ENCODE measurements around the gene TTC7B. TPM values are rescaled to one million over a fixed set of nuclear protein-coding genes. Genes with fewer than 3 reads are reported as not detected.

The TTC7B gene
- total RNA-seq, 1 experiment from 2014 or later, result 70.6 TPM

DNA sequence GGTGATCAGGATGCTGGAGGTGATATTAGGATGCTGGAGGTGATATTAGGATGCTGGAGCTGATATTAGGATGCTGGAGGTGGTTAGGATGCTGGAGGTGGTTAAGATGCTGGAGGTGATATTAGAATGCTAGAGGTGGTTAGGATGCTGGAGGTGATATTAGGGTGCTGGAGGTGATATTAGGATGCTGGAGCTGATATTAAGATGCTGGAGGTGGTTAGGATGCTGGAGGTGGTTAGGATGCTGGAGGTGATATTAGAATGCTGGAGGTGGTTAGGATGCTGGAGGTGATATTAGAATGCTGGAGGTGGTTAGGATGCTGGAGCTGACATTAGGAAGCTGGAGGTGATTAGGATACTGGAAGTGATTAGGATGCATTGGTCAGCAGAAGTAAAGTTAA lies 318.0 kb downstream of the TTC7B start:
- H3K36me3 ChIP-seq (ENCODE audit: control insufficient read depth in 1 of 2, insufficient read depth in 2 of 2, low read length in 2 of 2), result no peaks in the 10 kb centered on the region
- H2AFZ ChIP-seq (ENCODE audit: low read depth, low read length, poor library complexity, severe bottlenecking), result no peak overlapping the region
- ChIA-PET RAD21 (ENCODE audit: low non-redundant PET in 1 of 2, low total read pairs in 2 of 2, uncharacterized antibody in 2 of 2, unreplicated experiment in 2 of 2) (interaction anchor here in 1 of 2 experiments (0.7 kb wide), 1 partner anchor 98 kb away, joined by 3 read pairs; no protein-coding TSS in a partner anchor), POLR2A (no interaction called here), CTCF (no interaction called here)
- no TSS peak for BruUV-seq (replicated peaks)
- no peak for TF ChIP-seq EZH2phosphoT487 (IDR thresholded peaks at IDR 0.05; ENCODE audit: borderline replicate concordance)
- H3K79me2 ChIP-seq (ENCODE audit: insufficient read depth, low read length), result no peaks in the 10 kb centered on the region
- DNase-seq (ENCODE audit: low read depth, low spot score) (no peak), ATAC-seq (no peak)
- H3K27me3 ChIP-seq (ENCODE audit: insufficient read depth, low read length), result no peaks in the 10 kb centered on the region
- no peaks in the 10 kb centered on the region for H3K9me2 ChIP-seq (ENCODE audit: insufficient read depth)
- no peak overlapping the region for H3K4me3 ChIP-seq (replicated peaks in 1 of 2; ENCODE audit: low read depth in 1 of 2, low read length in 2 of 2)
- no peaks in the 10 kb centered on the region for H3K9me3 ChIP-seq (ENCODE audit: control insufficient read depth in 1 of 2, insufficient read depth in 1 of 2, low read depth in 1 of 2, low read length in 2 of 2)
- H3K9ac ChIP-seq (ENCODE audit: low read length), result no peak overlapping the region
- H3K4me1 ChIP-seq (ENCODE audit: control insufficient read depth in 1 of 2, insufficient read depth in 2 of 2, low read length in 2 of 2), result peaks cover 0 to 4% of the 10 kb centered on the region in 2 experiments; a peak in 1 of 4 replicates
- intact Hi-C loops (cut with micrococcal nuclease), result no loop called here
- H4K20me1 ChIP-seq (ENCODE audit: insufficient read depth), result no peaks in the 10 kb centered on the region
- H3K27ac ChIP-seq (ENCODE audit: low read depth, low read length), result no peak overlapping the region
- H3K4me2 ChIP-seq (ENCODE audit: low read length), result no peak overlapping the region

DNA sequence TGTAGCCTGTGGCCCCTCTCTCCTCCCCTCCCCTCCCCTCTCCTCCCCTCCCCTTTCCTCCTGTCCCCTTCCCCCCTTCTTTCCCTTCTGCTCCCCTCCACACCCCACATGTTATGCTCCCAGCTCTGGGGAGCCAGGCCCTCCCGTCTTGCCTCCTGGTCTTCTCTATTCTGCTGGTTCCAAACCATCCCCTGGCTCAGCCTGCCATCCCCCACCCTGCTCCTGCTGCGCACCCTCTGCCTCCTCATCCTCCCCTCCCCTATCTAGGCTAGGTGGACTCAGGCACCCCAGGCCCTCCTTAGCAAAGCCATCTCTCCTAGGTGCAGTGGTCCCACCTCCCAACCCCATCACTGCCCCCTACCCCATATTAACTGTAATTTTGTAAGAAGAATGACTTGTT lies 319.9 kb downstream of the TTC7B start:
- ATAC-seq, result no peak
- RAD21 ChIA-PET (ENCODE audit: low non-redundant PET in 1 of 2, low total read pairs in 2 of 2, uncharacterized antibody in 2 of 2, unreplicated experiment in 2 of 2), result no interaction called here
- Histone ChIP-seq H3K79me2 (ENCODE audit: insufficient read depth, low read length) (no peaks in the 10 kb centered on the region), H3K9me2 (ENCODE audit: insufficient read depth) (no peaks in the 10 kb centered on the region), H3K36me3 (ENCODE audit: control insufficient read depth in 1 of 2, insufficient read depth in 2 of 2, low read length in 2 of 2) (no peaks in the 10 kb centered on the region), H3K4me1 (ENCODE audit: control insufficient read depth in 1 of 2, insufficient read depth in 2 of 2, low read length in 2 of 2) (peaks cover 0 to 4% of the 10 kb centered on the region in 2 experiments; a peak in 1 of 4 replicates), H4K20me1 (ENCODE audit: insufficient read depth) (no peaks in the 10 kb centered on the region), H3K9me3 (ENCODE audit: control insufficient read depth in 1 of 2, insufficient read depth in 1 of 2, low read depth in 1 of 2, low read length in 2 of 2) (no peaks in the 10 kb centered on the region), H3K9ac (ENCODE audit: low read length) (no peak overlapping the region), H3K4me2 (ENCODE audit: low read length) (no peak overlapping the region), H3K4me3 (replicated peaks in 1 of 2; ENCODE audit: low read depth in 1 of 2, low read length in 2 of 2) (no peak overlapping the region), H3K27me3 (ENCODE audit: insufficient read depth, low read length) (no peaks in the 10 kb centered on the region), H3K27ac (ENCODE audit: low read depth, low read length) (no peak overlapping the region), H2AFZ (ENCODE audit: low read depth, low read length, poor library complexity, severe bottlenecking) (no peak overlapping the region)
- intact Hi-C loops (cut with micrococcal nuclease), result no loop called here
- CTCF ChIA-PET, result no interaction called here
- BruUV-seq (replicated peaks), result no TSS peak
- no peak for DNase-seq (ENCODE audit: low read depth, low spot score)
- no peak for TF ChIP-seq CEBPB (IDR thresholded peaks at IDR 0.05; ENCODE audit: low read depth)
- TF ChIP-seq FOSL1 (IDR thresholded peaks at IDR 0.05; ENCODE audit: low read depth), result no peak
- no peak for TF ChIP-seq SP1 (IDR thresholded peaks at IDR 0.05; ENCODE audit: low read depth)
- no peak for TF ChIP-seq EZH2 (IDR thresholded peaks at IDR 0.05)
- TF ChIP-seq, protein P1, sequence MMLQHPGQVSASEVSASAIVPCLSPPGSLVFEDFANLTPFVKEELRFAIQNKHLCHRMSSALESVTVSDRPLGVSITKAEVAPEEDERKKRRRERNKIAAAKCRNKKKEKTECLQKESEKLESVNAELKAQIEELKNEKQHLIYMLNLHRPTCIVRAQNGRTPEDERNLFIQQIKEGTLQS (IDR thresholded peaks at IDR 0.05), result no peak
- TF ChIP-seq SRF (IDR thresholded peaks at IDR 0.05; ENCODE audit: low read depth), result no peak
- TF ChIP-seq RAD21 (IDR thresholded peaks at IDR 0.05; ENCODE audit: low read depth), result no peak
- no peak for TF ChIP-seq EZH2phosphoT487 (IDR thresholded peaks at IDR 0.05; ENCODE audit: borderline replicate concordance)
- no peak for TF ChIP-seq ZNF274 (IDR thresholded peaks at IDR 0.05; ENCODE audit: low read depth, low read length)
- TF ChIP-seq, protein P2, sequence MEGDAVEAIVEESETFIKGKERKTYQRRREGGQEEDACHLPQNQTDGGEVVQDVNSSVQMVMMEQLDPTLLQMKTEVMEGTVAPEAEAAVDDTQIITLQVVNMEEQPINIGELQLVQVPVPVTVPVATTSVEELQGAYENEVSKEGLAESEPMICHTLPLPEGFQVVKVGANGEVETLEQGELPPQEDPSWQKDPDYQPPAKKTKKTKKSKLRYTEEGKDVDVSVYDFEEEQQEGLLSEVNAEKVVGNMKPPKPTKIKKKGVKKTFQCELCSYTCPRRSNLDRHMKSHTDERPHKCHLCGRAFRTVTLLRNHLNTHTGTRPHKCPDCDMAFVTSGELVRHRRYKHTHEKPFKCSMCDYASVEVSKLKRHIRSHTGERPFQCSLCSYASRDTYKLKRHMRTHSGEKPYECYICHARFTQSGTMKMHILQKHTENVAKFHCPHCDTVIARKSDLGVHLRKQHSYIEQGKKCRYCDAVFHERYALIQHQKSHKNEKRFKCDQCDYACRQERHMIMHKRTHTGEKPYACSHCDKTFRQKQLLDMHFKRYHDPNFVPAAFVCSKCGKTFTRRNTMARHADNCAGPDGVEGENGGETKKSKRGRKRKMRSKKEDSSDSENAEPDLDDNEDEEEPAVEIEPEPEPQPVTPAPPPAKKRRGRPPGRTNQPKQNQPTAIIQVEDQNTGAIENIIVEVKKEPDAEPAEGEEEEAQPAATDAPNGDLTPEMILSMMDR (IDR thresholded peaks at IDR 0.05 in 2 of 3, conservative IDR thresholded peaks at IDR 0.05 in 1 of 3; ENCODE audit: borderline replicate concordance in 1 of 3, insufficient read depth in 1 of 3, low read depth in 2 of 3, low read length in 2 of 3), result no peak
- no peak for TF ChIP-seq EGR1 (IDR thresholded peaks at IDR 0.05; ENCODE audit: low read depth)
- TF ChIP-seq YY1 (IDR thresholded peaks at IDR 0.05; ENCODE audit: extremely low read depth, insufficient replicate concordance, low read depth, low read length), result no peak
- TF ChIP-seq, protein P3, sequence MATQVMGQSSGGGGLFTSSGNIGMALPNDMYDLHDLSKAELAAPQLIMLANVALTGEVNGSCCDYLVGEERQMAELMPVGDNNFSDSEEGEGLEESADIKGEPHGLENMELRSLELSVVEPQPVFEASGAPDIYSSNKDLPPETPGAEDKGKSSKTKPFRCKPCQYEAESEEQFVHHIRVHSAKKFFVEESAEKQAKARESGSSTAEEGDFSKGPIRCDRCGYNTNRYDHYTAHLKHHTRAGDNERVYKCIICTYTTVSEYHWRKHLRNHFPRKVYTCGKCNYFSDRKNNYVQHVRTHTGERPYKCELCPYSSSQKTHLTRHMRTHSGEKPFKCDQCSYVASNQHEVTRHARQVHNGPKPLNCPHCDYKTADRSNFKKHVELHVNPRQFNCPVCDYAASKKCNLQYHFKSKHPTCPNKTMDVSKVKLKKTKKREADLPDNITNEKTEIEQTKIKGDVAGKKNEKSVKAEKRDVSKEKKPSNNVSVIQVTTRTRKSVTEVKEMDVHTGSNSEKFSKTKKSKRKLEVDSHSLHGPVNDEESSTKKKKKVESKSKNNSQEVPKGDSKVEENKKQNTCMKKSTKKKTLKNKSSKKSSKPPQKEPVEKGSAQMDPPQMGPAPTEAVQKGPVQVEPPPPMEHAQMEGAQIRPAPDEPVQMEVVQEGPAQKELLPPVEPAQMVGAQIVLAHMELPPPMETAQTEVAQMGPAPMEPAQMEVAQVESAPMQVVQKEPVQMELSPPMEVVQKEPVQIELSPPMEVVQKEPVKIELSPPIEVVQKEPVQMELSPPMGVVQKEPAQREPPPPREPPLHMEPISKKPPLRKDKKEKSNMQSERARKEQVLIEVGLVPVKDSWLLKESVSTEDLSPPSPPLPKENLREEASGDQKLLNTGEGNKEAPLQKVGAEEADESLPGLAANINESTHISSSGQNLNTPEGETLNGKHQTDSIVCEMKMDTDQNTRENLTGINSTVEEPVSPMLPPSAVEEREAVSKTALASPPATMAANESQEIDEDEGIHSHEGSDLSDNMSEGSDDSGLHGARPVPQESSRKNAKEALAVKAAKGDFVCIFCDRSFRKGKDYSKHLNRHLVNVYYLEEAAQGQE (IDR thresholded peaks at IDR 0.05; ENCODE audit: low read depth), result no peak
- POLR2A ChIA-PET, result no interaction called here
